Vagina (tissue), 2 donors: ENCODE measurements around the gene ADARB2.

Experiments used
- POLR2A ChIP-seq, 2 donors: fragments of 450-650 bp; IDR thresholded peaks; one replicate each; pipeline ENCODE4 v1.6.1; 2017; ENCODE audit warnings: antibody characterized with exemption in 2 of 2, mild to moderate bottlenecking in 2 of 2, moderate library complexity in 2 of 2
- POLR2AphosphoS5 ChIP-seq, 2 donors: sonication (generic); formaldehyde crosslinking; IDR thresholded peaks; one replicate each; pipeline ENCODE4 v1.9.0; 2017; ENCODE audit warnings: antibody characterized with exemption in 2 of 2, mild to moderate bottlenecking in 2 of 2, low read depth in 1 of 2; ENCODE audit not compliant: insufficient read depth in 1 of 2
- TF ChIP-seq, protein P1 (sequence below), 3 experiments: fragments of 450-650 bp in 2 of 3; fragments of 200-600 bp in 1 of 3; sonication (generic) in 1 of 3; IDR thresholded peaks; one replicate each; pipeline ENCODE4 v1.5.1; 2017 to 2019; ENCODE audit warnings: antibody characterized with exemption in 3 of 3, mild to moderate bottlenecking in 2 of 3, moderate library complexity in 2 of 3

GRCh38 chr10:1162481-1163203 lies 574.7 kb downstream of the ADARB2 start:
- TF ChIP-seq, protein P1, sequence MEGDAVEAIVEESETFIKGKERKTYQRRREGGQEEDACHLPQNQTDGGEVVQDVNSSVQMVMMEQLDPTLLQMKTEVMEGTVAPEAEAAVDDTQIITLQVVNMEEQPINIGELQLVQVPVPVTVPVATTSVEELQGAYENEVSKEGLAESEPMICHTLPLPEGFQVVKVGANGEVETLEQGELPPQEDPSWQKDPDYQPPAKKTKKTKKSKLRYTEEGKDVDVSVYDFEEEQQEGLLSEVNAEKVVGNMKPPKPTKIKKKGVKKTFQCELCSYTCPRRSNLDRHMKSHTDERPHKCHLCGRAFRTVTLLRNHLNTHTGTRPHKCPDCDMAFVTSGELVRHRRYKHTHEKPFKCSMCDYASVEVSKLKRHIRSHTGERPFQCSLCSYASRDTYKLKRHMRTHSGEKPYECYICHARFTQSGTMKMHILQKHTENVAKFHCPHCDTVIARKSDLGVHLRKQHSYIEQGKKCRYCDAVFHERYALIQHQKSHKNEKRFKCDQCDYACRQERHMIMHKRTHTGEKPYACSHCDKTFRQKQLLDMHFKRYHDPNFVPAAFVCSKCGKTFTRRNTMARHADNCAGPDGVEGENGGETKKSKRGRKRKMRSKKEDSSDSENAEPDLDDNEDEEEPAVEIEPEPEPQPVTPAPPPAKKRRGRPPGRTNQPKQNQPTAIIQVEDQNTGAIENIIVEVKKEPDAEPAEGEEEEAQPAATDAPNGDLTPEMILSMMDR (IDR thresholded peaks at IDR 0.05): no peak
- TF ChIP-seq POLR2A (IDR thresholded peaks at IDR 0.05) (no peak), POLR2AphosphoS5 (IDR thresholded peaks at IDR 0.05; ENCODE audit: insufficient read depth in 1 of 2, low read depth in 1 of 2) (no peak)
